HG03064 (cell line): Measurements from ENCODE around the gene PRKAR1A.

Source experiments
- ATAC-seq: cut with Tn5 transposase; IDR thresholded peaks from one replicate; pipeline ENCODE4 v1.9.1; 2021; ENCODE audit warnings: low read depth; ENCODE audit not compliant: unreplicated experiment

The PRKAR1A gene

DNA sequence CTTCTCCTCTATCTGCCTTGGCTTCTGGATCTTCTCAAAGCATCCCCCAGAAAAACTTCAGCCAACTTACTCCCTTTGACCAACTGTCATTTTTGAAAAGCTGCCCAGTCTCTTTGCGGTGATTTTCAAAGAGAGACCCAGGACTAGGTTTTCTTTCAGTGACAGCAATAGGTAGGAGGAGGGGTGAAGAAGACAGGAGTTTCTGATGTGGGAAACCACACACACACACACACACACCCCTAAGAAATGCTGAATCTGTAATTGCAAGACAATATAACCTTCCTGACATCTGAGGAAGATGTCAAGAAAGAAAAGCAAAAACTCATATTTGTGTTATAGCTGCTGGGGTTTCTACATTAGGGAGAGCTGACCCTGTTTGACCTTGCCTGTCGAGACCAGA, 83.8 kb downstream of the PRKAR1A start:
- ATAC-seq: no peak

DNA sequence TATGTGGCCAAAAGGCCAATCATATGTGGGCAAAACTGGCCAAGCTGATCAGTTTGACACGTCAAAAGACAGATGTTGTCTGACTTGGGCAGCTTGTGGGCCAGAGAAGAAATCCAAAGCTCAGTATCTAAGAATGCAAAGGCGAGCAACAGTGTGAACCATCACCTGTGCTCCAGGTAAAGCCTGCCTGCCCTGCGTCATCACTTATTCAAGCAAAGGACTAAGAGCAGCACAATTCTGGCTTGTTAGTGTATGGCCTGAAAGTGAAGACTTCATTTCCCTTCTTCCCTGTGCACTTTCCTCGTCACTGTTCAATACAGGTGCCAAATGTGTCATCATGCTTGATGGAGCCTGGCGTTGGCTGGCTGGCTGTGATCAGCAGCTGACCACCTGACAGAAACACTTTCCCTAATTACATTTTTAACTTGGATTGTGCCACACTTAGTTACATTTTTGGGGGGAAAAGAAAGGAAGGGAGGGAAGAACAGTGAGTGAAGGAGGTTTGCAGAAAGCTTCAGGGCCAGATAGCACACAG, 84.2 kb downstream of the PRKAR1A start:
- ATAC-seq: no peak

DNA sequence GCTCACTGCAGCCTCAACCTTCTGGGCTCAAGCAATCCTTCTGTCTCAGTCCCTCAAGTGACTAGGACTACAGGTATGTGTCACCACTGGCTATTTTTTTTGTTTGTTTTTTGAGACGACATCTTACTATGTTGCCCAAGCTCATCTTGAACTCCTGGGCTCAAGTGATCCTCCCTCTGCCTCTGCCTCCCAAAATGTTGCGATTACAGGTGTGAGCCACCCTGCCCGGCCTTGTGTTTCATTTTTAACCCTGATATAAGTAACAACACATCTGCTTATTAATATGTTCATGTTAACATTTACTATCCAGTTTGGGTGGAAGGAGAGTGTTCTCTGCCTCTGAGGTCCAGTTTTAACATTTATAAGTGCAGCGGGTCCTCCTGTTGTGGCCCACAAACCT, 85.8 kb downstream of the PRKAR1A start:
- ATAC-seq: no peak

DNA sequence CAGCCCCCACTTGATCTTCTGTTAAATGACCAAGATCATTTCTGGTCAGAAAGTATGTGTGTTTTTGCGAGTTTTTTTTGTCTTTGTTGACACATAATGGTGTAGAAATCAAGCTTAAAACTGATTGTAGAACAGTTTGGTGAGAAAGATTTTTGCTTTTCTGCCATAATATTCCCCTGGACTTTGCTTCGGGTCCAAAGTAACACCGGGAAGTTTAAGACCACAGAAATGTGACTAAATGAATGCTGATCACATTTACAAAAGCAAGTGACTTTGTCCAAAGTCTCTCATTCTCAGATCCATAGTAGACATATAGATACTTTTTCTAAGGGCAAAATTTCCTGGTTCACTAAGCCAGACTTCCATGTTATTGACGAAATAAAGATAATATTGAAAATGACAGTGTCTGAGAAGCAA, 86.3 kb downstream of the PRKAR1A start:
- no peak for ATAC-seq

DNA sequence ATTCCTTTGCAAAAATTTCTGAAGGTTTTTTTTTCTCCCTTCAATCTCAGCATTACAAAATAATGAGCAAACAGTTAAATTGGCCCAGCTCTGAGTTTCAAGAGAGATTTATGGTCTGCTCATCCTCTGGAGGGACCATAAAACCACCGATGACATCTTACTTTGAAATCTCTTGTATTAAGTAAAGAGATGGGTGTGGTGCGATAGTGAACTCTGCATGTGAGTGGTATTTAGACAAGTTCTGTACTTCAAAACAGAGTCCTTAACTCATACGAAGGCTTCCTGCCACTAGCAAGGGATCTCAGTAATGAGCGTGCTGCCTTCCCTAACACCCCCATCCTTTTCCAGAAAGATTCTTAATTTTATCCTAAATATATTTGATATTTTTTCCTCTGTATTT, 86.9 kb downstream of the PRKAR1A start:
- ATAC-seq: no peak

DNA sequence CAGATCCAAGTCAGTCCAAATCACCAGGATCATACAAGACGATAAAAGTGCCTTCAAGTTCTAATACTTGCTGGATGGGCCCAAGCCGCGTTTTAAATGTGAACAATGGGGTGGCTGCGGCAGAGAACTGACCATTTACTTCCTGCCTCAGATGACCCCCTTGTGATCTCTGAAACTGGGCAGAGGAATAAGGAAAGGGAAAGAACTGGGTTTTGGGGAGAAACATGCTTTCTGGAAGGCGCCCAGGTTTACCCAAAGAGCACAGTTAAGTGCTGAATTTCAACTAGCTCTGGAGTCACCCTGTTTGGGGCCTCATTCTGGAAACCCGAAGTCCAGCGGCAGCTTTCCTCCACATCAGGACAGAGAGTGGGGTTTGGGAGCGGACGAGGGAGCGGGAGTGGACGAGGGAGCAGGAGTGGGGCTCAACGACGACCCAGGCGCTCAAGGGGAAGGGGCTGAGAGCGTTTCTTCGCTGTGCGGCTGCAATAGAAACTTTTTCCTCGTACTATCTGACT, 87.4 kb downstream of the PRKAR1A start:
- no peak for ATAC-seq

DNA sequence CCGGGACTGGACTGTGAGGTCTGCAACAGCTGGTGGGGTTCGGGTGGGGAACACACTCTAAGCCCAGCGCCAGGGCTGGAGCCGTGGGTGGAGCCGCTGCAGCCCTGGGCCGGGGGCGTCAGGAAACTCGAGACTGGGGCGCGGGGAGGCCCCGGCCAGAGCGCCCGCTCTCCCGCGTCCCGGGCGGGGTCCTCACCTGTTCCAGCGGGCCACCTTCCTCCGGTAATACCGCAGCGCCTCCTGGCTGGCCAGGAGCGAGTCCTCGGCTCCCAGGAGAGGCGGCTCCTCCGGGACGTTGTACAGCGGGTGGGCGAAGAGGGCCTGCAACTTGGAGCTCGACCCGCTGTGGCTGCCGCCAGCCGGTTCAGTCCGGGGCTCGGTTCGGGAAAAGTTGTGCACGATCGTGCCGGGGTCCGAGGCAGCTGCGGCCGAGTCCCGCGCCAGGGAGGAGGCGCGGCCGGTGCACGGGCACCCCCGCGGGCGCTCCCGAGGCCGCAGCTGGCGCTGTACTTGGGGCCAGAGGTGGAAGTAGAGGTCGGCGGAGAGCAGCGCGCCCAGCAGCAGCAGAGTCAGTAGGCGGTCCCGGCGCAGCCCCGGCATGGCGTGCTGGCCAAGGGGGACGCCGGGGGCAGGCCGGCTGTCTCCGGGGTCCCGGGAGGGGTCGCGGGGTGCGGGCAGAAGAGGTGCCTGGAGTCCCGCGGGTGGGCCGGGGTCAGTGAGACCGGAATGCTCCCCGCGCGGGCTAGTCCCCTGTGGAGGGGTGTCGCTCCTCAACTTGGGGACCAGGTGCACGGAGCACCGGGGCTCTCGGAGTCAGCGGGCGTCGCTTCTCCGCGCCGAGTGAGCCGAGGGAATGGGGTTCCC, 88.1 kb downstream of the PRKAR1A start:
- ATAC-seq: no peak
